GM13976 (cell line): ENCODE results near the gene NECTIN2.
"Not testable (repeated sequence)": the region's sequence is repeated elsewhere in the genome, so short reads cannot be mapped to it uniquely, and the experiment has no call there.

Experiments used
- DNase-seq: peaks from one replicate; pipeline ENCODE4 v3.0.0; 2012; ENCODE audit warnings: low spot score
- in situ Hi-C: fragments of 300-500 bp; cut with MboI; formaldehyde crosslinking; loops from one replicate; pipeline ENCODE4 v1.12.0; 2022; ENCODE audit warnings: low sequenced_read_pairs, mixed read lengths, inconsistent platforms; ENCODE audit not compliant: unreplicated experiment
- TF ChIP-seq, protein P1 (sequence below): IDR thresholded peaks from 2 replicates; pipeline ENCODE4 v1.5.1; 2012; ENCODE audit warnings: borderline replicate concordance, mild to moderate bottlenecking; ENCODE audit not compliant: insufficient read depth; ENCODE audit errors: extremely low read depth, missing control alignments, control extremely low read depth

Gene NECTIN2

GRCh38 chr19:44851427-44851826 lies 5.3 kb downstream of the NECTIN2 start:
- in situ Hi-C loops, result no loop called here
- TF ChIP-seq, protein P1, sequence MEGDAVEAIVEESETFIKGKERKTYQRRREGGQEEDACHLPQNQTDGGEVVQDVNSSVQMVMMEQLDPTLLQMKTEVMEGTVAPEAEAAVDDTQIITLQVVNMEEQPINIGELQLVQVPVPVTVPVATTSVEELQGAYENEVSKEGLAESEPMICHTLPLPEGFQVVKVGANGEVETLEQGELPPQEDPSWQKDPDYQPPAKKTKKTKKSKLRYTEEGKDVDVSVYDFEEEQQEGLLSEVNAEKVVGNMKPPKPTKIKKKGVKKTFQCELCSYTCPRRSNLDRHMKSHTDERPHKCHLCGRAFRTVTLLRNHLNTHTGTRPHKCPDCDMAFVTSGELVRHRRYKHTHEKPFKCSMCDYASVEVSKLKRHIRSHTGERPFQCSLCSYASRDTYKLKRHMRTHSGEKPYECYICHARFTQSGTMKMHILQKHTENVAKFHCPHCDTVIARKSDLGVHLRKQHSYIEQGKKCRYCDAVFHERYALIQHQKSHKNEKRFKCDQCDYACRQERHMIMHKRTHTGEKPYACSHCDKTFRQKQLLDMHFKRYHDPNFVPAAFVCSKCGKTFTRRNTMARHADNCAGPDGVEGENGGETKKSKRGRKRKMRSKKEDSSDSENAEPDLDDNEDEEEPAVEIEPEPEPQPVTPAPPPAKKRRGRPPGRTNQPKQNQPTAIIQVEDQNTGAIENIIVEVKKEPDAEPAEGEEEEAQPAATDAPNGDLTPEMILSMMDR, result no peak
- no peak for DNase-seq

DNA sequence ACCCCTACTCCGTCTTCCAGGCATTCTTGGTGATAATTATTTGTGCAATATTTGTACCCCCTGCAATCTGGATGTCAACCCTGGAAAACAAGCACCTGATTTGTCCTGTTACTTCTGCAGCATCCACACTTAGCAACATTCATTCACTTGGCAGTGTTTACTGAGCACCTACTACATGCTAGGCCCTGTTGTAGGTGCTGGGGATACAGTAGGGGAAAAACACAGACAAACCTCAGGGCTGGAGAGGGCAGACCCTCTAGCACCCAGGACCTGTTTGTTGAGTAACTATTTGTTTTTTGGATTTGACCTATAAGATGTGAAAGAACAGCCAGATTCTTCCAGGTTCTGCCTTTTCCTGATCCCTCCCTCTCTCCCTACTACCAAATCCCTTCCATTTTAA lies 9.5 kb downstream of the NECTIN2 start:
- in situ Hi-C loops, result no loop called here
- TF ChIP-seq, protein P1, result no peak
- no peak for DNase-seq

DNA sequence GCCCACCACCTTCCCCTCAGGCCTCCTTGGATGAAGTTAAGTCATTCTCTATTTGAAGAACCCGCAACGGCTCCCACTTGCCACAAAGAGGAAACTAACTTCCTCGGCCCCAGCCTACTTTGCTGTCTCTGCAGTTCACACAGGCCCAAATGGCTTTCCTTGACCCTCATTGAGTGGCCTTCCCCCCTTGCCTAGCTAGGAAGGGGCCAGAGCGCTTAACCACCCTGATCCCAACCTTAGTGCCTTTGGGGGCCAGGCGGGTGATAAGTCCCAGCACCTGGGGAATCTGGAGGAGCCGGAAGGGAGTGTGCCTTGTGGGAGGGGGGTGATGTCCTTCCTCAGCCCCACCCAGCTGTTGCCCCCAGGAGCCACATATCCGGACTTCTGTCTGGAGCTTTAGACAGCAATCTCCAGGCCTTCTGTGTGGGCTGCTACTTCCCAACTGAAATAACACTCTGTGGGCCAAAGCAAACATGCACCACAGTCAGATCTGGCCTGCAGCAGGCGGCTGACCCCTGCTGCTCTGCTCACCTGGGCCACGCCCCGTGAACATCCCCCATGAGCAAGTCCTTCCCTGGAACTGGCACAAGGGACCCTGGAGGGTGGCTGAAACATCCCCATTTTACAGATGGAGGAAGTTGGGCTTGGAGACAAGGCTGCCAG lies 10.5 kb downstream of the NECTIN2 start:
- DNase-seq, result no peak
- TF ChIP-seq, protein P1, result no peak
- in situ Hi-C loops, result no loop called here

- in situ Hi-C loops, result no loop called here
- TF ChIP-seq, protein P1, result no peak
- DNase-seq, result no peak
Measured at GRCh38 chr19:44857837-44858236, 11.7 kb downstream of the NECTIN2 start.

DNA sequence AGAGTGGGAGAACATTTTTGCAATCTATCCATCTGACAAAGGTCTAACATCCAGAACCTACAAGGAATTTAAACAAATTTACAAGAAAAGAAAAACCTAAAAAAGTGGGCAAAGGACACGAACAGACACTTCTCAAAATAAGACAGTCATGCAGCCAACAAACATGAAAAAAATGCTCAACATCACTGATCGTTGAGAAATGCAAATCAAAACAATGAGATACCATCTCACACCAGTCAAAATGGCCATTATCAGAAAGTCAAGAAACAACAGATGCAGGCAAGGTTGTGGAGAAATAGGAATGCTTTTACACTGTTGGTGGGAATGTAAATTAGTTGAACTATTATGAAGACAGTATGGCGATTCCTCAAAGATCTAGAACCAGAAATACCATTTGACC lies 15.5 kb downstream of the NECTIN2 start:
- DNase-seq, in situ Hi-C loops: not testable (repeated sequence)

GRCh38 chr19:44863990-44864389 lies 17.9 kb downstream of the NECTIN2 start:
- in situ Hi-C loops, result no loop called here
- DNase-seq, result no peak
- TF ChIP-seq, protein P1, result no peak

DNA sequence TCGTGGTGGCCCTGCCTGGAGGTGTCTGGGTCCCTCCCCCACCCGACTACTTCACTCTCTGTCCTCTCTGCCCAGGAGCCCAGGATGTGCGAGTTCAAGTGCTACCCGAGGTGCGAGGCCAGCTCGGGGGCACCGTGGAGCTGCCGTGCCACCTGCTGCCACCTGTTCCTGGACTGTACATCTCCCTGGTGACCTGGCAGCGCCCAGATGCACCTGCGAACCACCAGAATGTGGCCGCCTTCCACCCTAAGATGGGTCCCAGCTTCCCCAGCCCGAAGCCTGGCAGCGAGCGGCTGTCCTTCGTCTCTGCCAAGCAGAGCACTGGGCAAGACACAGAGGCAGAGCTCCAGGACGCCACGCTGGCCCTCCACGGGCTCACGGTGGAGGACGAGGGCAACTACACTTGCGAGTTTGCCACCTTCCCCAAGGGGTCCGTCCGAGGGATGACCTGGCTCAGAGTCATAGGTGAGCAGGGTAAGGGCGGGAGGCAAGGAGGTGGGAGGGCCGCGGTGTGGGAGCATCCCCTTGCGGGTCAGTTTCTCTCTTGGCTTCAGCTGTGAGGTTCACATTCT lies 19.2 kb downstream of the NECTIN2 start:
- no peak for DNase-seq
- TF ChIP-seq, protein P1, result no peak
- in situ Hi-C loops, result no loop called here
